Measurements from ENCODE around the gene UGT1A10. TPM values are rescaled to one million over a fixed set of nuclear protein-coding genes. Genes with fewer than 3 reads are reported as not detected.

Gene UGT1A10
- total and polyA plus RNA-seq, 2 of the 13 experiments (the other 11 are each of a cell fraction or from before 2014, with no cell fraction given), result not detected

GRCh38 chr2:233814056-233814835 lies 178.0 kb downstream of the UGT1A10 start:
- DNase-seq (ENCODE audit: low spot score) (no peak), ATAC-seq (peak; percentile 10; the same call in 1 of the 3 replicates), FAIRE-seq (peak; percentile 12)
- 65% methylated on average over 2 of the region's 2 CpGs for WGBS (ENCODE audit: low lambda C conversion rate)
- H3K79me2 ChIP-seq (ENCODE audit: insufficient read depth, low read length), result no peaks in the 10 kb centered on the region
- in situ Hi-C loops (cut with HindIII; ENCODE audit: extremely low pct_ligation_motif_present, low pct_unique_long_range_greater_than_20kb) (no loop called here), intact Hi-C loops (cut with micrococcal nuclease; ENCODE audit: unreplicated experiment) (no loop called here)
- no TSS peak for BruUV-seq (replicated peaks)
- ChIA-PET POLR2A (no interaction called here), CTCF (ENCODE audit: low intra/inter-chr PET ratio, low total read pairs) (no interaction called here)
- H2AFZ ChIP-seq (ENCODE audit: low read length), result no peak overlapping the region
- no peaks in the 10 kb centered on the region for H3K9me3 ChIP-seq (ENCODE audit: low read length)
- H3K27me3 ChIP-seq (ENCODE audit: control insufficient read depth in 1 of 2, insufficient read depth in 2 of 2, low read length in 2 of 2), result peaks cover 3 to 33% of the 10 kb centered on the region in 2 experiments; a peak in 4 of 5 replicates
- H3K27ac ChIP-seq (ENCODE audit: extremely low read length, insufficient read depth, low read length), result no peak overlapping the region
- H3K4me2 ChIP-seq (ENCODE audit: low read depth, low read length), result no peak overlapping the region
- H3K36me3 ChIP-seq (replicated peaks in 1 of 2; ENCODE audit: control insufficient read depth in 1 of 2, insufficient read depth in 2 of 2, low read length in 2 of 2), result no peaks in the 10 kb centered on the region
- H3K4me1 ChIP-seq (ENCODE audit: insufficient read depth, low read length), result peaks cover 23% of the 10 kb centered on the region
- TF ChIP-seq THAP11 (CRISPR knock-in tag; IDR thresholded peaks at IDR 0.05) (peak; percentile 95), ZNF790 (CRISPR knock-in tag; IDR thresholded peaks at IDR 0.05; ENCODE audit: borderline replicate concordance) (no peak), MAX (IDR thresholded peaks at IDR 0.05) (no peak), NFYB (CRISPR knock-in tag; IDR thresholded peaks at IDR 0.05) (peak; percentile 46; the same call in 1 of the 2 replicates), NFYC (CRISPR knock-in tag; IDR thresholded peaks at IDR 0.05) (peak; percentile 70), IRF2 (CRISPR knock-in tag; IDR thresholded peaks at IDR 0.05) (0 out of 2 replicates have a peak, but pooled peaks have one; percentile 50), ZNF713 (CRISPR knock-in tag; IDR thresholded peaks at IDR 0.05) (no peak), SNAI1 (CRISPR knock-in tag; IDR thresholded peaks at IDR 0.05; ENCODE audit: borderline replicate concordance) (no peak), ZNF143 (CRISPR knock-in tag; IDR thresholded peaks at IDR 0.05) (peak; percentile 85)
- TF ChIP-seq, protein P1, sequence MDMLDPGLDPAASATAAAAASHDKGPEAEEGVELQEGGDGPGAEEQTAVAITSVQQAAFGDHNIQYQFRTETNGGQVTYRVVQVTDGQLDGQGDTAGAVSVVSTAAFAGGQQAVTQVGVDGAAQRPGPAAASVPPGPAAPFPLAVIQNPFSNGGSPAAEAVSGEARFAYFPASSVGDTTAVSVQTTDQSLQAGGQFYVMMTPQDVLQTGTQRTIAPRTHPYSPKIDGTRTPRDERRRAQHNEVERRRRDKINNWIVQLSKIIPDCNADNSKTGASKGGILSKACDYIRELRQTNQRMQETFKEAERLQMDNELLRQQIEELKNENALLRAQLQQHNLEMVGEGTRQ (IDR thresholded peaks at IDR 0.05; ENCODE audit: low read depth, low read length), result peak; percentile 46; the same call in 1 of the 2 replicates
- TF ChIP-seq, protein P1 (CRISPR knock-in tag; IDR thresholded peaks at IDR 0.05; ENCODE audit: borderline replicate concordance), result peak; percentile 52; the same call in 1 of the 2 replicates
- no peak overlapping the region for H3K4me3 ChIP-seq (replicated peaks in 1 of 3; ENCODE audit: insufficient read depth in 1 of 3, low read depth in 2 of 3, low read length in 3 of 3)
- H3K9ac ChIP-seq (ENCODE audit: insufficient read depth, low read depth, low read length), result no peak overlapping the region
- no peaks in the 10 kb centered on the region for H4K20me1 ChIP-seq (ENCODE audit: insufficient read depth, low read length)
